ENCODE data around the gene SMIM14. TPM values are rescaled to one million over a fixed set of nuclear protein-coding genes. Genes with fewer than 3 reads are reported as not detected.
"Not testable (repeated sequence)": the region's sequence is repeated elsewhere in the genome, so short reads cannot be mapped to it uniquely, and the experiment has no call there.

Gene SMIM14
- total and polyA plus RNA-seq, 7 experiments from 2014 or later, result 4.6 to 28.5 (median 13.7) TPM

- Mint-ChIP-seq H3K9me3 (no peaks in the 10 kb centered on the region), H3K27ac (no peak overlapping the region), H3K27me3 (no peaks in the 10 kb centered on the region), H3K4me1 (peaks cover 0 to 7% (median 0%) of the 10 kb centered on the region in 7 donors), H3K36me3 (peaks cover 0 to 3% (median 0%) of the 10 kb centered on the region in 5 donors), H3K4me3 (no peak overlapping the region)
- H3K27ac ChIP-seq (ENCODE audit: low read depth, low read length), result no peak overlapping the region
- H3K27me3 ChIP-seq (ENCODE audit: control insufficient read depth in 2 of 2, insufficient read depth in 2 of 2, low read length in 2 of 2), result no peaks in the 10 kb centered on the region
- no peaks in the 10 kb centered on the region for H3K9me3 ChIP-seq (ENCODE audit: control insufficient read depth in 2 of 3, low read length in 3 of 3)
- H3K4me3 ChIP-seq (ENCODE audit: low read length), result no peak overlapping the region
- DNase-seq (no peak), ATAC-seq (no peak)
- ChIA-PET CTCF (interaction anchor here (0.7 to 2.0 kb wide), 2 partner anchors 88 to 191 kb away, joined by 6 to 8 read pairs; no protein-coding TSS in a partner anchor), POLR2A (no interaction called here)
- intact Hi-C loops (cut with micrococcal nuclease), result no loop called here
- no peaks in the 10 kb centered on the region for H3K36me3 ChIP-seq (ENCODE audit: control insufficient read depth in 2 of 3, insufficient read depth in 3 of 3, low read length in 3 of 3)
- H3K4me1 ChIP-seq (ENCODE audit: control insufficient read depth in 2 of 2, insufficient read depth in 2 of 2, low read length in 2 of 2), result no peaks in the 10 kb centered on the region
Measured at GRCh38 chr4:39660045-39660444, 21.4 kb upstream of the SMIM14 start.

DNA sequence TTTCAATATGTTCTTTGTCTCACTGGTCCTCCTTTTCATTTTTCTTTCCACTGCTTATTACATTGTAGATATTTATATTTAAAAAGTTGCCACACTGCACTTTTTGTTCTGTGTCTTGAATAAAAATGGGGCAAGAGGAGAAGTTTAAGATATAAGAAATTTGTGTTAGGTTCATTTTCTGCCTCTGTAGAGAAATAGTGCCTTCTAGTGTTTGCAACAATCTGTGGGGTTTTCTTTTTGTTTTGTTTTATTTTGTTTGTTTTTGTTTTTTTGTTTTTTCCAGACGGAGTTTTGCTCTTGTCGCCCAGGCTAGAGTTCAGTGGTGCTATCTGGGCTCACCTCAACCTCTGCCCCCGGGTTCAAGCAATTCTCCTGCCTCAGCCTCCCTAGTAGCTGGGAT lies 20.1 kb upstream of the SMIM14 start:
- Mint-ChIP-seq H3K9me3 (no peaks in the 10 kb centered on the region), H3K27me3 (no peaks in the 10 kb centered on the region), H3K36me3 (peaks cover 0 to 3% (median 0%) of the 10 kb centered on the region in 5 donors), H3K27ac (no peak overlapping the region), H3K4me3 (no peak overlapping the region), H3K4me1 (peaks cover 0 to 7% (median 0%) of the 10 kb centered on the region in 7 donors)
- intact Hi-C loops (cut with micrococcal nuclease), result loop anchor here in 1 of 2 donors (1.0 kb wide), 1 partner anchor 189 kb away; no protein-coding TSS in a partner anchor
- H3K4me3 ChIP-seq (ENCODE audit: low read length), result no peak overlapping the region
- H3K36me3 ChIP-seq (ENCODE audit: control insufficient read depth in 2 of 3, insufficient read depth in 3 of 3, low read length in 3 of 3), result no peaks in the 10 kb centered on the region
- ChIA-PET CTCF (interaction anchor here (2.0 kb wide), 1 partner anchor 190 kb away, joined by 8 read pairs; no protein-coding TSS in a partner anchor), POLR2A (no interaction called here)
- DNase-seq, result no peak
- no peaks in the 10 kb centered on the region for H3K9me3 ChIP-seq (ENCODE audit: control insufficient read depth in 2 of 3, low read length in 3 of 3)
- ATAC-seq, result no peak
- H3K4me1 ChIP-seq (ENCODE audit: control insufficient read depth in 2 of 2, insufficient read depth in 2 of 2, low read length in 2 of 2), result no peaks in the 10 kb centered on the region
- H3K27me3 ChIP-seq (ENCODE audit: control insufficient read depth in 2 of 2, insufficient read depth in 2 of 2, low read length in 2 of 2), result no peaks in the 10 kb centered on the region
- no peak overlapping the region for H3K27ac ChIP-seq (ENCODE audit: low read depth, low read length)

DNA sequence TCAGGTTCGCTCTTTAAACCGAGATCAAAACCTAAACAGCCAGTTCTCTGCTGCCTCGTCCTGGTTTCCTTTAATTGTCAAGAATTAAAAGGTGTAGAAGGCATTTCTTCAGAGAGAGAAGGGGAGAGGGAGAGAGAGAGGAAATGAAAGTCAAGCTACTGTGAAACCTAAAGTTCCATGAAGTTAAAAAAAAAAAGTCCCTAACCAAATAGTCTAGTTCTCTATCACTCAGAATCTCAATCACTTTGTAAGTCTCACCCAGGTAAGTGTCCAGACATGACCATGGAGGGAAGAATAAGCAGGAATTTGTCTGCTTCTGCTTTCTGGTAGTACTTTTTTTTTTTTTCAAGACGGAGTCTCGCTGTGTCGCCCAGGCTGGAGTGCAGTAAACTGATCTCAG lies 18.8 kb upstream of the SMIM14 start:
- ATAC-seq (no peak), DNase-seq (no peak)
- H3K36me3 ChIP-seq (ENCODE audit: control insufficient read depth in 2 of 3, insufficient read depth in 3 of 3, low read length in 3 of 3), result no peaks in the 10 kb centered on the region
- ChIA-PET POLR2A (interaction anchor here (0.6 kb wide), 1 partner anchor 1654 kb away, joined by 5 read pairs; no protein-coding TSS in a partner anchor), CTCF (interaction anchor here (1.4 kb wide), 1 partner anchor 188 kb away, joined by 3 read pairs; no protein-coding TSS in a partner anchor)
- no peak overlapping the region for H3K4me3 Mint-ChIP-seq
- H3K27me3 ChIP-seq (ENCODE audit: control insufficient read depth in 2 of 2, insufficient read depth in 2 of 2, low read length in 2 of 2), result no peaks in the 10 kb centered on the region
- peaks cover 0 to 7% (median 0%) of the 10 kb centered on the region in 7 donors for H3K4me1 Mint-ChIP-seq
- H3K4me3 ChIP-seq (ENCODE audit: low read length), result no peak overlapping the region
- H3K9me3 ChIP-seq (ENCODE audit: control insufficient read depth in 2 of 3, low read length in 3 of 3), result no peaks in the 10 kb centered on the region
- no peaks in the 10 kb centered on the region for H3K9me3 Mint-ChIP-seq
- no peak overlapping the region for H3K27ac Mint-ChIP-seq
- H3K4me1 ChIP-seq (ENCODE audit: control insufficient read depth in 2 of 2, insufficient read depth in 2 of 2, low read length in 2 of 2), result no peaks in the 10 kb centered on the region
- H3K36me3 Mint-ChIP-seq, result peaks cover 0 to 3% (median 0%) of the 10 kb centered on the region in 5 donors
- intact Hi-C loops (cut with micrococcal nuclease), result no loop called here
- no peaks in the 10 kb centered on the region for H3K27me3 Mint-ChIP-seq
- H3K27ac ChIP-seq (ENCODE audit: low read depth, low read length), result no peak overlapping the region

DNA sequence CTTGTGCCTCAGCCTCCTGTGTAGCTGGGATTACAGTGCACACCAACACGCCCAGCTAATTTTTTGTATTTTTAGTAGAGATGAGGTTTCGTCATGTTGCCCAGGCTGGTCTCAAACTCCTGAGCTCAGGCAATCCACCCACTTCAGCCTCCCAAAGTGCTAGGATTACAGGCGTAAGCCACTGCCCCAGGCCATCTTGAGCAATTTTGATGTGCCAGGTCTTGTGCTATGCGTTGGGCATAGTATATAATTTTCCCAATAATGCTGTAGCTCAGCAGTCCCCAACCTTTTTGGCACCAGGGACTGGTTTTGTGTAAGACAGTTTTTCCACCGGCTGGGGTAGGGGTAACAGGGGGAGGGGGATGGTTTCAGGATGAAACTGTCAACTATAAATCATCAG lies 18.0 kb upstream of the SMIM14 start:
- DNase-seq; H3K27me3 Mint-ChIP-seq; H3K36me3 ChIP-seq (ENCODE audit: control insufficient read depth in 2 of 3, insufficient read depth in 3 of 3, low read length in 3 of 3); H3K9me3 Mint-ChIP-seq; H3K27me3 ChIP-seq (ENCODE audit: control insufficient read depth in 2 of 2, insufficient read depth in 2 of 2, low read length in 2 of 2); intact Hi-C loops (cut with micrococcal nuclease); H3K27ac Mint-ChIP-seq; H3K4me3 Mint-ChIP-seq; ATAC-seq; CTCF ChIA-PET; H3K4me1 ChIP-seq (ENCODE audit: control insufficient read depth in 2 of 2, insufficient read depth in 2 of 2, low read length in 2 of 2); H3K27ac ChIP-seq (ENCODE audit: low read depth, low read length); H3K9me3 ChIP-seq (ENCODE audit: control insufficient read depth in 2 of 3, low read length in 3 of 3); H3K4me3 ChIP-seq (ENCODE audit: low read length); H3K36me3 Mint-ChIP-seq; H3K4me1 Mint-ChIP-seq: not testable (repeated sequence)
- POLR2A ChIA-PET, result interaction anchor here (0.6 to 0.7 kb wide), 2 partner anchors 36 to 88 kb away, joined by 3 read pairs; no protein-coding TSS in a partner anchor

DNA sequence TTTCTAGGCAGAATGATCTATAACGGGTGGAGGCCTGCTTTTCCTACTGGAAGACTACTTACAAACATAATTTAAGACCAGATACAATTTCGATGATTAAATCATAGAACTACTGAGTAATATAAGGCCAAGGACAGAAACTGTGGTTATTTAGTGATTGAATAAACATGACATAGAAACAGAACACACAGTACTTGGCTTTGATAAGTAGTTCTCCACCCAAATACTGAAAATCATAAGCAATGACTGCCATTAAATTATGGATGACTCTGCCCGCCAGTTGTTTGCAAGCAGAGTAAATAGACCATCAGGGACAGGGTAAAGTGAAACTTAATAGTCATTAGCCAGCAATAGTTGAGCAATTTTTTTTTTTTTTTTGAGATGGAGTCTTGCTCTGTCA lies 17.2 kb upstream of the SMIM14 start:
- H3K4me1 Mint-ChIP-seq, result peaks cover 0 to 7% (median 0%) of the 10 kb centered on the region in 7 donors
- no peak overlapping the region for H3K27ac Mint-ChIP-seq
- CTCF ChIA-PET, result no interaction called here
- H3K4me1 ChIP-seq (ENCODE audit: control insufficient read depth in 2 of 2, insufficient read depth in 2 of 2, low read length in 2 of 2), result no peaks in the 10 kb centered on the region
- no peak overlapping the region for H3K27ac ChIP-seq (ENCODE audit: low read depth, low read length)
- no peaks in the 10 kb centered on the region for H3K36me3 ChIP-seq (ENCODE audit: control insufficient read depth in 2 of 3, insufficient read depth in 3 of 3, low read length in 3 of 3)
- no peak overlapping the region for H3K4me3 ChIP-seq (ENCODE audit: low read length)
- H3K27me3 Mint-ChIP-seq, result no peaks in the 10 kb centered on the region
- POLR2A ChIA-PET, result interaction anchor here (0.7 kb wide), 1 partner anchor 89 kb away, joined by 3 read pairs; no protein-coding TSS in a partner anchor
- H3K9me3 Mint-ChIP-seq, result no peaks in the 10 kb centered on the region
- no peak for ATAC-seq
- no peak for DNase-seq
- intact Hi-C loops (cut with micrococcal nuclease), result no loop called here
- H3K9me3 ChIP-seq (ENCODE audit: control insufficient read depth in 2 of 3, low read length in 3 of 3), result no peaks in the 10 kb centered on the region
- H3K36me3 Mint-ChIP-seq, result peaks cover 0 to 3% (median 0%) of the 10 kb centered on the region in 5 donors
- H3K4me3 Mint-ChIP-seq, result no peak overlapping the region
- no peaks in the 10 kb centered on the region for H3K27me3 ChIP-seq (ENCODE audit: control insufficient read depth in 2 of 2, insufficient read depth in 2 of 2, low read length in 2 of 2)

DNA sequence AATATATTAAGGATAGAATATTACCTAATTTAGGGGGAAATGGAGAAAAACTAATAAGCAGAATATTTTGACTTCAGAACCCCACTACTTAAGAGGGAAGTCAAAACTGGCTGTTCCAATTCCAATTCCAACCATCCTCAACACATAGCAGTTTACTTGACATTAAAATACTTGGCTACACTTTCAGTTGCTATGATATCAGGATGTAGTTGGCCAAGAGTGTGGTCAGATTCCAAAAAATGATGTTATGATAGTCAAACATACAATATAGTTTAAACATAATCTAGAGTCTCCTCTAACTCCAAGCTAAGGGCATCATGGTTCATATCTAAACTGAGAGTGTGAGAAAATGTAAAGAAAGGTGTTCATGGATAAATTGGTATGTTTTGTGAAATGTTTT lies 16.5 kb upstream of the SMIM14 start:
- Mint-ChIP-seq H3K4me1 (peaks cover 0 to 7% (median 0%) of the 10 kb centered on the region in 7 donors), H3K27me3 (no peaks in the 10 kb centered on the region), H3K27ac (no peak overlapping the region), H3K9me3 (no peaks in the 10 kb centered on the region), H3K36me3 (peaks cover 0 to 3% (median 0%) of the 10 kb centered on the region in 5 donors), H3K4me3 (no peak overlapping the region)
- Histone ChIP-seq H3K9me3 (ENCODE audit: control insufficient read depth in 2 of 3, low read length in 3 of 3) (no peaks in the 10 kb centered on the region), H3K27ac (ENCODE audit: low read depth, low read length) (no peak overlapping the region), H3K27me3 (ENCODE audit: control insufficient read depth in 2 of 2, insufficient read depth in 2 of 2, low read length in 2 of 2) (no peaks in the 10 kb centered on the region), H3K36me3 (ENCODE audit: control insufficient read depth in 2 of 3, insufficient read depth in 3 of 3, low read length in 3 of 3) (no peaks in the 10 kb centered on the region), H3K4me3 (ENCODE audit: low read length) (no peak overlapping the region), H3K4me1 (ENCODE audit: control insufficient read depth in 2 of 2, insufficient read depth in 2 of 2, low read length in 2 of 2) (no peaks in the 10 kb centered on the region)
- DNase-seq (no peak), ATAC-seq (no peak)
- intact Hi-C loops (cut with micrococcal nuclease), result no loop called here
- ChIA-PET CTCF (no interaction called here), POLR2A (no interaction called here)

DNA sequence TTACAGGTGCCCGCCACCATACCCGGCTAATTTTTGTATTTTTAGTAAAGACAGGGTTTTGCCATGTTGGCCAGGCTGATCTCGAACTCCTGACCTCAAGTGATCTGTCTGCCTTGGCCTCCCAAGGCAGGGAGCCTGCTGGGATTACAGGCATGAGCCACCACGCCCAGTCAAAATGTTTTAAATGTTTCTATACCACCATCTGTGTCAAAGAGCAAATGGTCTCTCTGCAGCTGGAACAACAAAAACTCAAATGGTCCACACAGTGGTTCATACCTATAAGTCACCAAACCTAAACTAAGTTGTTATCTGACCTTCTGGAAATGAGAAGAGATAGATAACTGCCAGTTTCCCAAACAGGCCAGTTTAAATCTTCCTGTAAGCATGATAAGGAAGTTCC lies 12.9 kb upstream of the SMIM14 start:
- POLR2A ChIA-PET; H3K4me1 ChIP-seq (ENCODE audit: control insufficient read depth in 2 of 2, insufficient read depth in 2 of 2, low read length in 2 of 2); H3K4me3 ChIP-seq (ENCODE audit: low read length); H3K36me3 ChIP-seq (ENCODE audit: control insufficient read depth in 2 of 3, insufficient read depth in 3 of 3, low read length in 3 of 3); H3K27ac ChIP-seq (ENCODE audit: low read depth, low read length); ATAC-seq; intact Hi-C loops (cut with micrococcal nuclease); H3K27ac Mint-ChIP-seq; H3K9me3 Mint-ChIP-seq; DNase-seq; H3K27me3 ChIP-seq (ENCODE audit: control insufficient read depth in 2 of 2, insufficient read depth in 2 of 2, low read length in 2 of 2); H3K36me3 Mint-ChIP-seq; H3K27me3 Mint-ChIP-seq; H3K4me3 Mint-ChIP-seq; CTCF ChIA-PET; H3K9me3 ChIP-seq (ENCODE audit: control insufficient read depth in 2 of 3, low read length in 3 of 3); H3K4me1 Mint-ChIP-seq: not testable (repeated sequence)

Data from naive thymus-derived CD4-positive, alpha-beta T cell (primary cell).